OCI-LY1 (cell line): ENCODE data around the gene DHX58.

Experiments
- H2AFZ ChIP-seq: fragments of 200-600 bp; sonication (generic), shearing (Covaris generic); 2 replicates; pipeline ENCODE4 v1.6.0; 2014; ENCODE audit warnings: antibody characterized with exemption, mild to moderate bottlenecking, low read length
- H3F3A ChIP-seq: fragments of 200-600 bp; sonication (generic), shearing (Covaris generic); 2 replicates; pipeline ENCODE4 v1.6.0; 2014; ENCODE audit warnings: mild to moderate bottlenecking, antibody characterized with exemption, low read length, moderate library complexity; ENCODE audit not compliant: insufficient read depth
- H3K27ac ChIP-seq: fragments of 200-600 bp; sonication (generic); 2 replicates; pipeline ENCODE4 v1.5.1; 2014; ENCODE audit warnings: low read length, mixed run types, mild to moderate bottlenecking, low read depth; ENCODE audit not compliant: poor library complexity, severe bottlenecking
- H3K27me3 ChIP-seq: fragments of 200-600 bp; sonication (generic); 2 replicates; pipeline ENCODE4 v1.6.0; 2014; ENCODE audit warnings: antibody characterized with exemption, mild to moderate bottlenecking, low read length, moderate library complexity; ENCODE audit not compliant: insufficient read depth
- H3K36me3 ChIP-seq: fragments of 200-600 bp; sonication (generic); 2 replicates; pipeline ENCODE4 v1.6.1; 2014; ENCODE audit warnings: mild to moderate bottlenecking, antibody characterized with exemption, low read length, moderate library complexity, mixed read lengths; ENCODE audit not compliant: insufficient read depth
- H3K4me1 ChIP-seq: fragments of 200-600 bp; sonication (generic); 2 replicates; pipeline ENCODE4 v1.5.1; 2014; ENCODE audit warnings: mild to moderate bottlenecking, low read length, moderate library complexity; ENCODE audit not compliant: insufficient read depth, severe bottlenecking
- H3K4me2 ChIP-seq: fragments of 200-600 bp; sonication (generic), shearing (Covaris generic); 2 replicates; pipeline ENCODE4 v1.6.1; 2014; ENCODE audit warnings: low read length
- H3K4me3 ChIP-seq: fragments of 200-600 bp; sonication (generic); 2 replicates; pipeline ENCODE4 v1.5.1; 2014; ENCODE audit warnings: low read length, low read depth, mild to moderate bottlenecking, mixed read lengths; ENCODE audit not compliant: poor library complexity, severe bottlenecking
- H3K79me2 ChIP-seq: fragments of 200-600 bp; shearing (Covaris generic); 2 replicates; pipeline ENCODE4 v1.6.1; 2016; ENCODE audit warnings: mixed run types, low read length, mixed read lengths; ENCODE audit not compliant: insufficient read depth
- H3K9ac ChIP-seq: fragments of 200-600 bp; sonication (generic), shearing (Covaris generic); 2 replicates; pipeline ENCODE4 v1.6.1; 2014; ENCODE audit warnings: mild to moderate bottlenecking, low read length, mixed read lengths
- H3K9me2 ChIP-seq: fragments of 200-600 bp; sonication (generic), shearing (Covaris generic); 2 replicates; pipeline ENCODE4 v1.6.1; 2014; ENCODE audit warnings: low read depth, mild to moderate bottlenecking, low read length, mixed read lengths
- H3K9me3 ChIP-seq: fragments of 200-600 bp; shearing (Covaris generic); 2 replicates; pipeline ENCODE4 v1.6.1; 2014; ENCODE audit warnings: low read length, mixed read lengths
- H4K20me1 ChIP-seq: fragments of 200-600 bp; sonication (generic), shearing (Covaris generic); 2 replicates; pipeline ENCODE4 v1.6.0; 2016; ENCODE audit warnings: mild to moderate bottlenecking, low read length; ENCODE audit not compliant: insufficient read depth
- CTCF ChIP-seq: fragments of 200-600 bp; sonication (generic), shearing (Covaris generic); IDR thresholded peaks from 2 replicates; pipeline ENCODE4 v1.5.1; 2017; ENCODE audit warnings: mild to moderate bottlenecking, antibody characterized with exemption, low read length, moderate library complexity, mixed read lengths
- EZH2 ChIP-seq: fragments of 200-600 bp; sonication (generic), shearing (Covaris generic); IDR thresholded peaks from 2 replicates; pipeline ENCODE4 v1.8.0; 2017; ENCODE audit warnings: borderline replicate concordance, mixed run types, mild to moderate bottlenecking, antibody characterized with exemption, low read length, moderate library complexity, mixed read lengths

DHX58 gene

GRCh38 chr17:42109086-42109485, 3.4 kb downstream of the DHX58 start:
- Histone ChIP-seq H3K9me3 (no peaks in the 10 kb centered on the region), H3K4me3 (no peak overlapping the region), H3K36me3 (peaks cover 10% of the 10 kb centered on the region), H4K20me1 (no peaks in the 10 kb centered on the region), H3K4me1 (peaks cover 49% of the 10 kb centered on the region), H3K4me2 (no peak overlapping the region), H2AFZ (no peak overlapping the region), H3K9me2 (no peaks in the 10 kb centered on the region), H3F3A (no peaks in the 10 kb centered on the region), H3K27ac (peak overlapping the region; percentile 58), H3K9ac (no peak overlapping the region), H3K79me2 (no peaks in the 10 kb centered on the region), H3K27me3 (no peaks in the 10 kb centered on the region)
- TF ChIP-seq EZH2 (no peak), CTCF (no peak)

- Histone ChIP-seq H3K4me3 (peak overlapping the region; percentile 52), H4K20me1 (no peaks in the 10 kb centered on the region), H3K4me1 (peaks cover 44% of the 10 kb centered on the region), H3K4me2 (peak overlapping the region; percentile 68), H2AFZ (no peak overlapping the region), H3K79me2 (no peaks in the 10 kb centered on the region), H3K27ac (peak overlapping the region; percentile 58), H3K27me3 (no peaks in the 10 kb centered on the region), H3F3A (no peaks in the 10 kb centered on the region), H3K9ac (peak overlapping the region; percentile 55), H3K36me3 (no peaks in the 10 kb centered on the region; the same call in 1 of the 2 replicates), H3K9me2 (no peaks in the 10 kb centered on the region), H3K9me3 (no peaks in the 10 kb centered on the region)
- TF ChIP-seq CTCF: 0 out of 2 replicates have a peak, but pooled peaks have one; percentile 6
- no peak for TF ChIP-seq EZH2
Measured at GRCh38 chr17:42107597-42108576, 4.6 kb downstream of the DHX58 start.

GRCh38 chr17:42107124-42107523, 5.4 kb downstream of the DHX58 start:
- no peaks in the 10 kb centered on the region for H3F3A ChIP-seq
- H3K9ac ChIP-seq: peak overlapping the region; percentile 21; the same call in 1 of the 2 replicates
- H3K4me3 ChIP-seq: peak overlapping the region; percentile 52
- H3K4me2 ChIP-seq: peak overlapping the region; percentile 68
- H3K9me3 ChIP-seq: no peaks in the 10 kb centered on the region
- H4K20me1 ChIP-seq: no peaks in the 10 kb centered on the region
- no peak overlapping the region for H2AFZ ChIP-seq
- H3K9me2 ChIP-seq: no peaks in the 10 kb centered on the region
- no peaks in the 10 kb centered on the region for H3K27me3 ChIP-seq
- peaks cover 36% of the 10 kb centered on the region for H3K4me1 ChIP-seq
- H3K79me2 ChIP-seq: no peaks in the 10 kb centered on the region
- no peaks in the 10 kb centered on the region; the same call in 1 of the 2 replicates for H3K36me3 ChIP-seq
- H3K27ac ChIP-seq: no peak overlapping the region
- TF ChIP-seq EZH2: no peak
- TF ChIP-seq CTCF: no peak
